ENCODE results near the gene RALGDS.

DNA sequence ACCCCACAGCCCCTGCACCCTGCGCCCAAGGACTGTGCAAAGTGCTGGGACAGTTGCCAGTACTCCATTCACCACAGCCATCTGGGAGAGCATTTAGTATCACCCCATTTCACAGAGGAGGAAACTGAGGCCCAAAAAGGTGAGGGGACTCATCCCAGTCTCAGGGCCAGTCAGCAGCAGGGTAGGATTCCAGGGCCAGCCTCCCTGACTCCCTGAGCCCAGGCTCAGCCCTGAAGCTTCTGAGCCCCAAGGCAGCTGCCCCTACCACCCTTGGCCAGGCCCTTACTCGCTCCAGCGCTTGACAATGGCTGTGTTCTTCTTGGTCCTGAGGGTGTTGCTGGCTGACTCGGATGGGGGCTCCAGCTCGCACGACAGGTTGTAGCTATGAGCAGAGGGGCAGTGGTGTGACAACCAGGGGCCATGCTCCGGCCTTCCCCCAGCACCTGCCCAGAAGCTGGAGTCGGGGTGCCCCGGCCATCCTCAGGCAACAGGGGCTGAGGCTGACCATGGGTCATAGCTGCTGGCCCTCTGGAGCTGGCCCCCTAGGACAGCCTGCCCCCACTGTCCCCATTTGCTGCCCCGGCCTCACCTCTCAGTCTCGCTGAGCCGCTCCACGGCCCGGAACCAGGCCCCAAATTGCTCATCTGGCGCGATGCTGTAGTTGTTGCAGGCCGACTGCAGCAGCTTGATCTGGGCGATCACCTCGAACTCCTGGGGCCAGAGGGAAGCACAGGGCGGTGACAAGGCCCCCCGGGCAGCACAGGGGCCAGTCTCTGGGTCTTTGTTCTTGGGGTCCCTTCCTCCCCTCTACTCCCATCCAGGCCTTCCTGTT lies 18.6 kb downstream of the RALGDS start:
- TF ChIP-seq, protein P1, sequence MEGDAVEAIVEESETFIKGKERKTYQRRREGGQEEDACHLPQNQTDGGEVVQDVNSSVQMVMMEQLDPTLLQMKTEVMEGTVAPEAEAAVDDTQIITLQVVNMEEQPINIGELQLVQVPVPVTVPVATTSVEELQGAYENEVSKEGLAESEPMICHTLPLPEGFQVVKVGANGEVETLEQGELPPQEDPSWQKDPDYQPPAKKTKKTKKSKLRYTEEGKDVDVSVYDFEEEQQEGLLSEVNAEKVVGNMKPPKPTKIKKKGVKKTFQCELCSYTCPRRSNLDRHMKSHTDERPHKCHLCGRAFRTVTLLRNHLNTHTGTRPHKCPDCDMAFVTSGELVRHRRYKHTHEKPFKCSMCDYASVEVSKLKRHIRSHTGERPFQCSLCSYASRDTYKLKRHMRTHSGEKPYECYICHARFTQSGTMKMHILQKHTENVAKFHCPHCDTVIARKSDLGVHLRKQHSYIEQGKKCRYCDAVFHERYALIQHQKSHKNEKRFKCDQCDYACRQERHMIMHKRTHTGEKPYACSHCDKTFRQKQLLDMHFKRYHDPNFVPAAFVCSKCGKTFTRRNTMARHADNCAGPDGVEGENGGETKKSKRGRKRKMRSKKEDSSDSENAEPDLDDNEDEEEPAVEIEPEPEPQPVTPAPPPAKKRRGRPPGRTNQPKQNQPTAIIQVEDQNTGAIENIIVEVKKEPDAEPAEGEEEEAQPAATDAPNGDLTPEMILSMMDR (IDR thresholded peaks at IDR 0.05; ENCODE audit: low read depth, low read length) = no peak
- TF ChIP-seq, protein P2, sequence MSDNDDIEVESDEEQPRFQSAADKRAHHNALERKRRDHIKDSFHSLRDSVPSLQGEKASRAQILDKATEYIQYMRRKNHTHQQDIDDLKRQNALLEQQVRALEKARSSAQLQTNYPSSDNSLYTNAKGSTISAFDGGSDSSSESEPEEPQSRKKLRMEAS (IDR thresholded peaks at IDR 0.05; ENCODE audit: low read depth, low read length) = no peak
- TF ChIP-seq POLR2A (IDR thresholded peaks at IDR 0.05; ENCODE audit: extremely low read depth, insufficient read length) (no peak), MYC (IDR thresholded peaks at IDR 0.05; ENCODE audit: low read depth, low read length) (no peak)

All from NB4 (cell line).